Measurements from ENCODE around the gene NFIL3.

The NFIL3 gene

DNA sequence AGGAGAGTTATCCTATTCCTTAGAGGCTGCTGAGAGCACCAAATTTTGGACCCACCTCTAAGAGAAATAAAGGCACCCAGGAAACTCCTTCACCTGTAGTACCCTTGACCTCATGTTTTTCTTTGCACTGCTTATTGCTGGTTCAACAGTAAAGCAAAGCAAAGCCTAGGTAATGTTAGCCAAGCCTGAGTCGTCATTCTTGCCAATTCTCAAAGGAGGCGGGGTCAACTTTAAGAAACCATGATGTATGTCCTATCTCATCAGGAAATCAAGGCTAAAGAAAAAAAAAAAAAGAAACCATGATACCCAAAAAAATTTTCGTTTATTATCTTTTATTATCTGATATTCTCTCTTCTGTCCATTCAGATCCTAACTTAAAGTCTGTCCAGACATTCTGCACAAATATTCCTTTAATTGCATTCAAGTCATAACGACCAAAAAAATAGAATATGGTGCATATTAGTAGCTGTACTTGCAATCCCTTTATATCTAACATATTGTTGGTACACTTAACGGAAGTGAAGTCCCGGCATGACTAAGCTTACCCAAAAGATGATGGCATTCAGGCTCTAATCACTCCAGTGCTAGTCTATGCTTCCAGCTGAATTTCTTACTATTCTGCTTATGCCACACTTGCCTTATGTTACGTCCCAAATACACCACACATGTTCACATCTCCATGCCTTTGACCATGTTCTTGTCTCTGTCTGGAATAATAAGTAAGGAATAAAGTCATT, 63.7 kb downstream of the NFIL3 start:
- no peak for DNase-seq (ENCODE audit: low read depth, low spot score)

DNA sequence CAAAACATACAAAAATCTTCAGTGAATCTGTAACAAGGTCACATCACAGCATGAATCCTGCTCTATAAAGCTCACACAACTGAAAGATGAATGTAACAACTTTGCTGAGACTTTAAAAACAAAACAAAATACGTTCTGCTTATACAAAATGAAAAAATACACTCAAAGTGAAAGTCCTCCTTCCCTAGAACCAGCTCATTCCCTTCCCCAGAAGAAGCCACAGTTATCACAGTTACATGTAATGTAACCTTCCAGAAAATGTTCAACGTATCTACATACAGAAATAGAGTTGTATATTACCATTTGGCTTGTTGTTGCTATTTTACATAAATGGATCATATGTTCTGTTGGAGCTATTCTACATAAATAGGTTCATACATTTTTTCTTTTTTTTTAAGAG, 64.5 kb downstream of the NFIL3 start:
- DNase-seq (ENCODE audit: low read depth, low spot score), result no peak

Measured in ELF-1 (cell line).